Type B pancreatic cell (in vitro differentiated cells): Measurements from ENCODE around the gene KPNA1. TPM values are rescaled to one million over a fixed set of nuclear protein-coding genes. Genes with fewer than 3 reads are reported as not detected.

Experiments
- DNase-seq: peaks from one replicate; pipeline ENCODE4 v3.0.0; 2021; ENCODE audit warnings: mixed read lengths; ENCODE audit not compliant: unreplicated experiment; ENCODE audit errors: extremely low spot score
- H3K27ac Mint-ChIP-seq: 2 replicates; pipeline ENCODE4 v1.8.0; 2021; ENCODE audit warnings: mild to moderate bottlenecking, mixed read lengths
- H3K27me3 Mint-ChIP-seq: 2 replicates; pipeline ENCODE4 v1.8.0; 2021; ENCODE audit warnings: mixed read lengths
- H3K36me3 Mint-ChIP-seq: 2 replicates; pipeline ENCODE4 v1.8.0; 2021; ENCODE audit warnings: mixed read lengths
- H3K4me1 Mint-ChIP-seq: one replicate; pipeline ENCODE4 v1.8.0; 2021; ENCODE audit warnings: mixed read lengths; ENCODE audit not compliant: unreplicated experiment
- H3K4me3 Mint-ChIP-seq: 2 replicates; pipeline ENCODE4 v1.8.0; 2021; ENCODE audit warnings: mild to moderate bottlenecking, mixed read lengths
- H3K9me3 Mint-ChIP-seq: 2 replicates; pipeline ENCODE4 v1.8.0; 2021; ENCODE audit warnings: mixed read lengths
- total RNA-seq: library from RNA; stranded (reverse); gene quantifications from 2 replicates; pipeline ENCODE4 v1.2.1, GENCODE V29; 2021; ENCODE audit warnings: low replicate concordance
- TF ChIP-seq, protein P1 (sequence below): fragments of 200-600 bp; sonication (generic); conservative IDR thresholded peaks from 2 replicates; pipeline ENCODE4 v1.5.0; 2021; ENCODE audit warnings: antibody characterized with exemption, mild to moderate bottlenecking

Gene KPNA1
- total RNA-seq, 1 donor from 2014 or later = 67.7 TPM

DNA sequence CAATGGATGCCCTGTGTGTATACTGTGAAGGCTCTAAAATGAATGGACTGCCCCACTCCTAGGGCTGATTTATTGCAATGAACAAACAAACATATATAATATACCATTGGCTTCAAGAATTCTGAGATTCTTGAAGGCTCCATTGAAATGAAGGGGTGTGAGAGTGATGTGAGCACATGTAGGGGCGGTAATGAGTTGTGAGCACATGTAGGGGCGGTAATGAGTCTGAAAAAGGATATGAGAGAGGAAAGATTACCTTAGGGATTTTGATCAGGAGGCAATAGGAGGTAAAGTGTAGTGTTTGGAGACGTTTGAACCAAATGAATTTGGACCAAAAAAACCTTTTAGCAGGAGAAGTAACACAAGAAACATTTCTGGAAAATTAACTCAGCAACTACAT lies 127.0 kb downstream of the KPNA1 start:
- Mint-ChIP-seq H3K27ac (no peak overlapping the region), H3K27me3 (no peaks in the 10 kb centered on the region), H3K4me1 (peaks cover 3% of the 10 kb centered on the region), H3K4me3 (peak overlapping the region; percentile 16), H3K9me3 (no peaks in the 10 kb centered on the region), H3K36me3 (peaks cover 12% of the 10 kb centered on the region)
- TF ChIP-seq, protein P1, sequence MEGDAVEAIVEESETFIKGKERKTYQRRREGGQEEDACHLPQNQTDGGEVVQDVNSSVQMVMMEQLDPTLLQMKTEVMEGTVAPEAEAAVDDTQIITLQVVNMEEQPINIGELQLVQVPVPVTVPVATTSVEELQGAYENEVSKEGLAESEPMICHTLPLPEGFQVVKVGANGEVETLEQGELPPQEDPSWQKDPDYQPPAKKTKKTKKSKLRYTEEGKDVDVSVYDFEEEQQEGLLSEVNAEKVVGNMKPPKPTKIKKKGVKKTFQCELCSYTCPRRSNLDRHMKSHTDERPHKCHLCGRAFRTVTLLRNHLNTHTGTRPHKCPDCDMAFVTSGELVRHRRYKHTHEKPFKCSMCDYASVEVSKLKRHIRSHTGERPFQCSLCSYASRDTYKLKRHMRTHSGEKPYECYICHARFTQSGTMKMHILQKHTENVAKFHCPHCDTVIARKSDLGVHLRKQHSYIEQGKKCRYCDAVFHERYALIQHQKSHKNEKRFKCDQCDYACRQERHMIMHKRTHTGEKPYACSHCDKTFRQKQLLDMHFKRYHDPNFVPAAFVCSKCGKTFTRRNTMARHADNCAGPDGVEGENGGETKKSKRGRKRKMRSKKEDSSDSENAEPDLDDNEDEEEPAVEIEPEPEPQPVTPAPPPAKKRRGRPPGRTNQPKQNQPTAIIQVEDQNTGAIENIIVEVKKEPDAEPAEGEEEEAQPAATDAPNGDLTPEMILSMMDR = no peak
- no peak for DNase-seq

DNA sequence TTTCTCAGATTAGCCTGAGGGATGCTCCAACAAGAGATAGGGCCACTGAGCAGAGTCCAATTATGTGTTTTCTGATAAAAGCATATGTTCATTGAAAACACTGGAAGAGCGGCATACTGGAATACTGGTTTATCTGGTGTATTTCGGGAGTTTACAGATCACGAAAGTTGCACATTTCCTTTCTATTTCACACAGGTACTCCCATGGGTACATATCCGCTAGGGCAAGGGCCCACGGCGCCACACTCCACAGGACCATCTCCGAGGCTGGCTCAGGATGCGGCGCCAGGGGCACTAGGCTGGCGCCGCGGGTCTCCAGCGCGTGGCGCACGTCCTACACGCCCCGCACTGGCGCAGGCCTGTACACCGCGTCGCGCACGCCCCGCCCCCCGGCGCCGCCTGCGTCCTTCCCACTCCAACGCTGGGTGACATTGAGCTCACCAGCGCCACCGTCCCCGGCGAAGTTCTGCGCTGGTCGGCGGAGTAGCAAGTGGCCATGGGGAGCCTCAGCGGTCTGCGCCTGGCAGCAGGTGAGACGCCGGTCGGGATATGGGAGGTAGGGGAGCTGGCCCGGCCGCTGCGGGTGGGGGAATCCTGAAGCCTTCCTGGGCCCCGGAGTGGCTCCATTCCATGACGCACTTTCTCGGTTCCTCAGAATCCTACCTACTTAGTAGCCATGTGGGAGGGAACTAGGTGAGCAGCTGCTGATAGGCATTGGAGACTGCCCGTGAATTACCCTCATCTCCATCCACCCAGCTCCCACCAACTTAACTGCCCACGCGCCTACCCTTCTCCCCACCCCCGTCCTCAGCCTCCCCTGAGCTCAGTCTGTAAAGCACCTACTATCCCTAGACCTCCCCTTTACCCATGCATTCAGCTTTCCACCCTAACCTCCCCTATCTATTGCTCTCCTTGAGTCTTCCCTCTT lies 130.7 kb downstream of the KPNA1 start, which contains the start of gene FAM162A:
TSS of gene FAM162A (plus strand) at position 412 of the 927 bp plus-strand sequence. CDS start at position 496, 84 bp downstream.
- Mint-ChIP-seq H3K36me3 (peaks cover 12% of the 10 kb centered on the region), H3K4me3 (peak within 1 kb of the TSS; percentile 93), H3K9me3 (no peaks in the 10 kb centered on the region), H3K27ac (peak within 1 kb of the TSS; percentile 95), H3K27me3 (no peaks in the 10 kb centered on the region), H3K4me1 (peaks cover 3% of the 10 kb centered on the region)
- peak; percentile 93 for DNase-seq
- TF ChIP-seq, protein P1 = peak; percentile 68

DNA sequence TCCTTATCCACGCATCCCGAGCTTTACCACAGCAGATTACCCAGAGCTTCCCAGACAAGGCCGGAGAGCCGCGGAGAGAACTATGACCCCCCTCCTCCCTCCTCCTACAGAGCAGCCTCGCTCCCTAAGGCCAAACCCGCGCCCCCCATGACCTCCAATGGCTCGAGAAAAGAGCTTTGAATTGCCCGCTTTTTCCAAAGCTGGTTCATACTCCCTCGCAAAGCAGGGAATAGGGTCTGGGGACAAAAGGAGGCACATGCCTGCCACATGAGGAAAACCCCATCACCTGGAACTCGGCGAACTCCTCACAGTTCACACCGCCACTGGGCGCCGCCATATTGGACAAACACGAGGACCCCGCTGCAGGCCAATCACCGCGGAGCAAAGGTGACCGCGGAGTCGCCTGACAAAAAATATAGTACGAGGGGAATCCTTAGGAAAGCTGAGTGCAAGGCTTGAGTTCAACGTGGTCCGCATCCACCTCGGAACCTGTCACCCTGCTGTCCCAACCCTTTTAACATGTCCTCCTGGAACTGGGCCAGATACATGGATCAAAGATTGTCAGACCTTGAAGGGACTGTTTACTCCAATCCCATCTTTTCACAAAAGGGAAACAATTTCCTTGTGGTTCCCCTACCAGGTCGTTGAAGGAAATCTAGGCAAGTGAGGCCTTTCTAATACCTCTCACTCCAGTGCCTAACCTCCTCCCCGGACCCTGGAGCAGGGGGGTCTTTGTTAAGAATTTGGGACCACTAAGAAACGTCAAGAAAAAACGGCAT lies 131.7 kb downstream of the KPNA1 start, which contains the start of gene MIX23:
TSS of gene MIX23 (minus strand) at position 344 of the 779 bp plus-strand sequence. CDS start at position 337, 7 bp downstream.
- TF ChIP-seq, protein P1 = no peak

DNA sequence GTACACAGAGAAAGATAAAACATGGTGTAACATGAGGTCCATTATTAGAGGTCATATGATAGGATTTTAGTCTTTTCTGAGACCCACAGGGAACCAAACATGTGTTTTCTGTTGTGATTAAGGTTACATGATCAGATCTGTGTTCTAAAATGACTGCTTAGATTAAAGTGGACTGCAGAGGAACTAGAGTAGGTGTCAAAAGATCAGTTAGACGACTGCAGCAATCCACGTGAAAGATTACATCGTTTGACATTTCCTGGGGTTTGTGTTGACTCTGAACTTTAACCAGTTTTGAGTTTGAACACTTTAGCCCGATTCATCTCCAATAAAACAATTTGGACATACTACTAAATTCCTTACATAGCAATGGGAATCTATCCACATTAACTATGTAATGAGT lies 136.8 kb downstream of the KPNA1 start:
- Mint-ChIP-seq H3K4me1 (no peaks in the 10 kb centered on the region), H3K27ac (no peak overlapping the region), H3K4me3 (no peak overlapping the region), H3K27me3 (no peaks in the 10 kb centered on the region), H3K36me3 (peaks cover 12% of the 10 kb centered on the region), H3K9me3 (no peaks in the 10 kb centered on the region)
- TF ChIP-seq, protein P1 = no peak
- no peak for DNase-seq

More for the DNA sequence above, 131.7 kb downstream of the KPNA1 start, which contains the start of gene MIX23:
- peak within 1 kb of the TSS; percentile 95 for H3K27ac Mint-ChIP-seq
- H3K4me1 Mint-ChIP-seq = peaks cover 3% of the 10 kb centered on the region
- H3K27me3 Mint-ChIP-seq = no peaks in the 10 kb centered on the region
- DNase-seq = peak; percentile 84
- peaks cover 8% of the 10 kb centered on the region for H3K36me3 Mint-ChIP-seq
- peak within 1 kb of the TSS; percentile 93 for H3K4me3 Mint-ChIP-seq
- H3K9me3 Mint-ChIP-seq = no peaks in the 10 kb centered on the region

DNA sequence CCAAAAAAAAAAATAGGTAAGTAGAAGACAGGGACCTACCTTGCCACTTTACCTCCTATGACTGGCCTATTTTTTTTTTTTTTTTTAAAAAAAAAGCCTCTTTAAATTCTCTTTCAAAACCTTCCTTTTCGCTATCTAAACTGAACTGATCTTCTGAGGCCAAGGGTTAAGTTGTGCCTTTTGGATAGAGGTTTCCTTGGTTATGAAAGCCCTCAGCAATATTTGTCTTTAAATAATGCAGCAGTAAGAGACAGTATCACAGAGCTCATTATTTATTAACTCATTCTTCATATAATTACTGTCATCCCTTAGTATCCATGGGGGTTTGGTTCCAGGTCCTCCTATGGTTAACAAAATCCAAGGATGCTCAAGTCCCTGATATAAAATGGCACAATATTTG lies 140.7 kb downstream of the KPNA1 start:
- H3K4me3 Mint-ChIP-seq = no peak overlapping the region
- TF ChIP-seq, protein P1 = no peak

More for the DNA sequence above, 140.7 kb downstream of the KPNA1 start:
- Mint-ChIP-seq H3K4me1 (no peaks in the 10 kb centered on the region), H3K36me3 (peaks cover 15% of the 10 kb centered on the region), H3K27me3 (no peaks in the 10 kb centered on the region), H3K27ac (no peak overlapping the region), H3K9me3 (no peaks in the 10 kb centered on the region)
- DNase-seq = no peak
